Type B pancreatic cell (in vitro differentiated cells): ENCODE measurements around the gene KIAA0232. TPM values are rescaled to one million over a fixed set of nuclear protein-coding genes. Genes with fewer than 3 reads are reported as not detected.

Experiments used
- DNase-seq: peaks from one replicate; pipeline ENCODE4 v3.0.0; 2021; ENCODE audit warnings: mixed read lengths; ENCODE audit not compliant: unreplicated experiment; ENCODE audit errors: extremely low spot score
- H3K27ac Mint-ChIP-seq: 2 replicates; pipeline ENCODE4 v1.8.0; 2021; ENCODE audit warnings: mild to moderate bottlenecking, mixed read lengths
- H3K27me3 Mint-ChIP-seq: 2 replicates; pipeline ENCODE4 v1.8.0; 2021; ENCODE audit warnings: mixed read lengths
- H3K36me3 Mint-ChIP-seq: 2 replicates; pipeline ENCODE4 v1.8.0; 2021; ENCODE audit warnings: mixed read lengths
- H3K4me1 Mint-ChIP-seq: one replicate; pipeline ENCODE4 v1.8.0; 2021; ENCODE audit warnings: mixed read lengths; ENCODE audit not compliant: unreplicated experiment
- H3K4me3 Mint-ChIP-seq: 2 replicates; pipeline ENCODE4 v1.8.0; 2021; ENCODE audit warnings: mild to moderate bottlenecking, mixed read lengths
- H3K9me3 Mint-ChIP-seq: 2 replicates; pipeline ENCODE4 v1.8.0; 2021; ENCODE audit warnings: mixed read lengths
- total RNA-seq: library from RNA; stranded (reverse); gene quantifications from 2 replicates; pipeline ENCODE4 v1.2.1, GENCODE V29; 2021; ENCODE audit warnings: low replicate concordance
- TF ChIP-seq, protein P1 (sequence below): fragments of 200-600 bp; sonication (generic); conservative IDR thresholded peaks from 2 replicates; pipeline ENCODE4 v1.5.0; 2021; ENCODE audit warnings: antibody characterized with exemption, mild to moderate bottlenecking

Gene KIAA0232
- total RNA-seq, 1 donor from 2014 or later: 35.9 TPM

DNA sequence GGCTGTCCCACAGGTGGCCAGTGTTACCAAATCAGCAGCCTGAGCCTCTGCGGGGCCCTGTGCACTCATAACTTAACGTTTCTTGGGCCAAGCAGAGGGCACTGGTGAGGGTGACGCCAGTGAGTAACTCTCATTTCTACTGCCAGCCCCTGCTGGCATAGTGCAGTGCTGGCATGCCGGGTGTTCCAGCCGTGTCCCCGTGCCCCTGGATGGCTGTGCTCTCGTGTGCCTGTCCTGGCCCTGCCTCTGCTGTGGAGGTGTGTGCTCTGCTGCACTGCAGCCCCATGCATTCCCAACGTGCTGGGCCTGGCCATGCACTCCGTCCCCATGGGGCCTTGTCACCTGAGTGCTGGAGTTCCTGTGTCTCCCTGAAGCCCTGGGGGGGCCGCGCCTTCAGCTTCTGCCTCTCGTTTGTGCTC, 141.8 kb downstream of the KIAA0232 start:
- TF ChIP-seq, protein P1, sequence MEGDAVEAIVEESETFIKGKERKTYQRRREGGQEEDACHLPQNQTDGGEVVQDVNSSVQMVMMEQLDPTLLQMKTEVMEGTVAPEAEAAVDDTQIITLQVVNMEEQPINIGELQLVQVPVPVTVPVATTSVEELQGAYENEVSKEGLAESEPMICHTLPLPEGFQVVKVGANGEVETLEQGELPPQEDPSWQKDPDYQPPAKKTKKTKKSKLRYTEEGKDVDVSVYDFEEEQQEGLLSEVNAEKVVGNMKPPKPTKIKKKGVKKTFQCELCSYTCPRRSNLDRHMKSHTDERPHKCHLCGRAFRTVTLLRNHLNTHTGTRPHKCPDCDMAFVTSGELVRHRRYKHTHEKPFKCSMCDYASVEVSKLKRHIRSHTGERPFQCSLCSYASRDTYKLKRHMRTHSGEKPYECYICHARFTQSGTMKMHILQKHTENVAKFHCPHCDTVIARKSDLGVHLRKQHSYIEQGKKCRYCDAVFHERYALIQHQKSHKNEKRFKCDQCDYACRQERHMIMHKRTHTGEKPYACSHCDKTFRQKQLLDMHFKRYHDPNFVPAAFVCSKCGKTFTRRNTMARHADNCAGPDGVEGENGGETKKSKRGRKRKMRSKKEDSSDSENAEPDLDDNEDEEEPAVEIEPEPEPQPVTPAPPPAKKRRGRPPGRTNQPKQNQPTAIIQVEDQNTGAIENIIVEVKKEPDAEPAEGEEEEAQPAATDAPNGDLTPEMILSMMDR: no peak
- no peak overlapping the region for H3K27ac Mint-ChIP-seq
- peaks cover 48% of the 10 kb centered on the region for H3K4me1 Mint-ChIP-seq

DNA sequence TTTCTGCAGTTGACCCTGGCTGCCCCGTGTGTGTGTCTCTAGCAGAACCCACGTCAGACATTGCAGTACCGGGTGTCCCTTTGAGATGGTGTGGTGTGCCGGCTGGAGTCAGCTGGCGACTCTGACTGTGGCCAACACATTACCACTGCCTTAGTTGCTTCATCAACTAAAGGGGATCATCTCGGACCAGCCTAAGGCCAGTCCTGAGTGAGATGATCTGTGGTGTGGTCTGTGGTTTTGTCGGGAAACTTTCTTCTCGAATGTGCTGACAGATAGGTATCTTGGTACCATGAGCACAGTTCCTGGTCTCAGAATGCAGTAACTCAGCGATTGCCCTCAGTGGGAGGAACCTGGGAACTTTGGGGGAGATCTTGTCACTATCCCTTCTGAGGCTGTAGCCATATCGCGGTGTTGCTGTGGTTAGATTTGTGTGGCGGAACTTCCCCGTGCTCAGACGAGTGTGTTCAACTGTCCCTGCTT, 142.9 kb downstream of the KIAA0232 start:
- Mint-ChIP-seq H3K27ac (no peak overlapping the region), H3K36me3 (peaks cover 22% of the 10 kb centered on the region), H3K9me3 (no peaks in the 10 kb centered on the region), H3K27me3 (no peaks in the 10 kb centered on the region), H3K4me3 (no peak overlapping the region), H3K4me1 (peaks cover 53% of the 10 kb centered on the region)
- no peak for DNase-seq
- TF ChIP-seq, protein P1: no peak

More for the DNA sequence above, 141.8 kb downstream of the KIAA0232 start:
- Mint-ChIP-seq H3K9me3 (no peaks in the 10 kb centered on the region), H3K4me3 (no peak overlapping the region), H3K27me3 (no peaks in the 10 kb centered on the region), H3K36me3 (peaks cover 22% of the 10 kb centered on the region)
- no peak for DNase-seq

DNA sequence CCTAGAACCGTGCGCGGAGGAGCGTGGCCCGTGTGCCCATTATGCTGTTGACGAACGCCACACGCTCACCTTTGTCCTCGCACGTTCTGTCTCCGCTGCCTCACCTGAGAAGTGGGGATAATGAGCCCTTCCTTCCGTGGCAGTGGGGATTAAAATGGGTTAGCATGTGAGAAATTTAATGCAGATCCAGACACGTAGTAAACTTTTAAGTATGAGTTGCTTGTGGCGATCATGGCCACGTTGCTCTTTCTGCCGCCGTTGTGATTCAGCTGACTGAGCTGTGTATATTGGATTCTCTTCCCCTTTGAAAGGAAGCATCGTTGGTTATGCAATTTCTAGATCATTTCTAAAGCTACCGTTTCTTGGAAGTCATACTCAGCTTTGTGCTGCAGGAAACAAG, 143.6 kb downstream of the KIAA0232 start:
- no peak for DNase-seq
- peaks cover 22% of the 10 kb centered on the region for H3K36me3 Mint-ChIP-seq
- H3K4me1 Mint-ChIP-seq: peaks cover 50% of the 10 kb centered on the region
- H3K27me3 Mint-ChIP-seq: no peaks in the 10 kb centered on the region
- H3K4me3 Mint-ChIP-seq: no peak overlapping the region
- TF ChIP-seq, protein P1: no peak
- H3K27ac Mint-ChIP-seq: peak overlapping the region; percentile 78
- no peaks in the 10 kb centered on the region for H3K9me3 Mint-ChIP-seq

DNA sequence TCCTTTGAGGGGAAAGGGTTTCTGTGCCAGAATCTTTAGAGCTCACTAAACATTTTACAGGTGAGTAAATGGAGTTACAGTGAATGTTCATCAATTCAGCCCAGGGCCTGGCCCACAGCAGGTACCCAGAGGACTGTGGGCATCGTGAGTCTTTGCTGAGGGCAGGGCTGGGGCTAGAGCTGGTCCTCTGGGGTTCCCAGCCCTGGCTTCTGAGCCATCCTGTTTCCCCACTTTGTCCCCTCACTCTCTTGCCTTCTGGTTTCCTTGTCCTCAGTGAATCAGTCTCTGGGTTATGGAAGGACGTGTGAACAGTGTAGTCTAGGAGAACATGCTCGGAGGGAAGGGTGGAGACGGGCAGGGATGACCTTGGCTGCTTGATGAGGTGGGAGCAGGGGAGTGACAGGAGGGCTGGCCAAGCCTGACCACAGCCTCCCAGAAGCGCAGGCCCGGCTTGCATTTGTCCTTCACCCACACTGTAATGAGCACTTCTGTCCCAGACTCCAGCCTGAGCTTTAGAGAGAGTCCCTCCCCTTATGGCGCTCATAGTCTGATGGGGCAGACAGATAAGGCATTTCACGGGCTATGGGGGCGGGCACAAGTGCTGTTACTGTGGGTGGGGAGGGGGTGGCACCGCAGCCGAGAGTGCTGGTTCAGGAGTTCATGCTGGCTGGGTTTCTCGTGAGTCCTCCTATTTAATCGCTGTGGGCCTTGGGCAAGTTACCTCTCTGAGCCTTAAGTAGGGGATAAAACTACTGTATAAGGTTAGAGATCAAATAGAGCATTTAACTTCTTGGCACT, 144.4 kb downstream of the KIAA0232 start:
- Mint-ChIP-seq H3K4me3 (peak overlapping the region; percentile 44), H3K36me3 (peaks cover 26% of the 10 kb centered on the region), H3K27me3 (no peaks in the 10 kb centered on the region), H3K9me3 (no peaks in the 10 kb centered on the region), H3K27ac (peak overlapping the region; percentile 78), H3K4me1 (peaks cover 56% of the 10 kb centered on the region)
- DNase-seq: no peak
- TF ChIP-seq, protein P1: no peak

DNA sequence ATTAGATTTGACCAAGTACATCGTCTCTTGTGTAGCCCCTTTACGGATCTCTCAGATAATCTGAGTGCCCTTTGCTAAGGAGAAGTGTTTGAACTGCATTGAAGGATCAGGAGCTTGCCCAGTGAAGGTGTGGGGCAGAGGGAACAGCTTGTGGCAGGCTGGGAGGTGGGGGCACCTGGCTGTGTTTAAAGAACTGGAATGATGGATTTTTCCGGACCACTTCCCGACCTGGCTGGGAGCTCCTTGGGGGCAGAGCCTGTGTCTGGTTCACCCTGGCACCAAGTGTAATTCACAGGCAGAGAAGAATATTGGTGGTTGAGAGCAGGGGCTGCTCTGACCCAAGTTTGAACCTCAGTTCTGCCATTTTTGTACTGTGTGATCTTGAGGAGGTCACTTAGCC, 145.6 kb downstream of the KIAA0232 start:
- Mint-ChIP-seq H3K4me3 (peak overlapping the region; percentile 24), H3K27me3 (no peaks in the 10 kb centered on the region), H3K9me3 (no peaks in the 10 kb centered on the region), H3K27ac (no peak overlapping the region), H3K36me3 (peaks cover 27% of the 10 kb centered on the region), H3K4me1 (peaks cover 49% of the 10 kb centered on the region)
- TF ChIP-seq, protein P1: no peak
- DNase-seq: no peak
